Testis (tissue), 3 donors: ENCODE measurements around the gene SCAPER. TPM values are rescaled to one million over a fixed set of nuclear protein-coding genes. Genes with fewer than 3 reads are reported as not detected.

Source experiments
- DNase-seq: peaks from one replicate; pipeline ENCODE4 v3.0.0-alpha.2; 2019
- H3K27ac ChIP-seq, 2 donors: fragments of 200-600 bp; sonication (generic); one replicate each; pipeline ENCODE4 v1.5.1; 2019
- H3K27me3 ChIP-seq: fragments of 200-600 bp; sonication (generic); one replicate; pipeline ENCODE4 v1.5.1; 2019
- H3K36me3 ChIP-seq: fragments of 200-600 bp; sonication (generic); one replicate; pipeline ENCODE4 v1.5.1; 2017; ENCODE audit warnings: low read depth; ENCODE audit errors: missing control alignments
- H3K4me1 ChIP-seq: fragments of 200-600 bp; sonication (generic); one replicate; pipeline ENCODE4 v1.5.1; 2019
- H3K4me3 ChIP-seq, 2 donors: fragments of 200-600 bp; sonication (generic); one replicate each; pipeline ENCODE4 v1.5.1; 2017 to 2019
- H3K9me3 ChIP-seq: fragments of 200-600 bp; sonication (generic); one replicate; pipeline ENCODE4 v1.5.1; 2017
- POLR2A ChIP-seq: fragments of 450-650 bp; IDR thresholded peaks from one replicate; pipeline ENCODE4 v1.6.1; 2017; ENCODE audit warnings: antibody characterized with exemption, mild to moderate bottlenecking, moderate library complexity
- WGBS, 2 donors: methylation state at CpG; one replicate each; pipeline ENCODE4 v1.1.5; 2018; 5-methylcytosine and 5-hydroxymethylcytosine counted together
- intact Hi-C: fragments of 100-400 bp; cut with DNase I; formaldehyde crosslinking; loops from one replicate; pipeline ENCODE4 v1.15.1; 2023; ENCODE audit warnings: low total_unique reads
- polyA plus RNA-seq: library from polyadenylated mRNA; stranded (reverse); fragments of 350-450 nt; fragmentation: Illumina TruSeq; extraction: RNeasy Lipid Tissue Mini Kit (QIAGEN cat#74804); gene quantifications from one replicate; pipeline ENCODE4 v1.2.3, GENCODE V29; 2014; ENCODE audit warnings: low read depth, low replicate concordance; ENCODE audit not compliant: insufficient read depth
- total RNA-seq, 2 donors: library from RNA; depleted of rRNA; stranded (reverse); fragments of >200 nt; gene quantifications; one replicate each; pipeline ENCODE4 v1.2.3, GENCODE V29; 2016
- TF ChIP-seq, protein P1 (sequence below), 3 experiments: fragments of 450-650 bp in 2 of 3; fragments of 200-600 bp in 1 of 3; sonication (generic) in 1 of 3; IDR thresholded peaks; one replicate each; pipeline ENCODE4 v1.5.1; 2016 to 2019; ENCODE audit warnings: antibody characterized with exemption in 3 of 3, mild to moderate bottlenecking in 2 of 3, moderate library complexity in 1 of 3

SCAPER gene
- total and polyA plus RNA-seq, 3 donors from 2014 or later: 43.7 to 60.7 (median 54.8) TPM

DNA sequence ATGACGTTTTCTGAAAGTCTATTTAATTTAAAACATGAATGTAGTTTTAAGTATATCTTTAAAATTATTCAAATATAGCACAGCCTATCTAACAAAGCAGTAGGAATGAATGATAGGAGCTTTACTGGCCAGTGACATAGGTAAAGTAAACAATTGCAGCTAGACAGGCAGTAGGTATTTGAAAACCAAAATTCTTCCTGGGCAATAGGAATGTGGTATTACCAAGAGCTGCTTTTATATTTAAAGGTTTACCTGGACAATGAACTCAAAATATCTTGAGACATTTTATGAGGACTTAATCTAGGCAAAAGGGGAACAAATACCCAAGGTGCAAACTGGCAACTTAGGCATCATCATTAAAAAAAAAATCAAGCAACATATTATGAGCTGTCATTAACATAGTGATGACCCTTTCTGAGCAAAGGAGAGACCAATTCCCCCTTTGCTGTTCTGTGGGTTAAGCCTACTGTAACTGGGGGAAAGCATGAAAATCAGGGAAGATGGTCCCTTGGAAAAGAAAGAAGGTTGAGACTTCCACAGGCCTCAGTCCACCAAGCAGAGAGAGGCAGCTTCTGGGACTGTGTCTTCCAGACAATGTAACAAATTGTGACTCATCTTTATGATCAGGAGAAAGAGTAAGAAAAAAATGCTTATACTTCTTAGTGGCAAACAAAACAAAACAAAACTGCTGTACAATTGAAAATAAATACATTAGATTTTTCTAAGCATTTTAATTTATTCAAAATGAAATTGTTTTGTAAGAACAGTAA, 555.7 kb downstream of the SCAPER start:
- Histone ChIP-seq H3K27me3 (no peaks in the 10 kb centered on the region), H3K4me1 (no peaks in the 10 kb centered on the region)
- WGBS, 2 donors: 84 to 95% methylated on average over 1 of the region's 1 CpG

DNA sequence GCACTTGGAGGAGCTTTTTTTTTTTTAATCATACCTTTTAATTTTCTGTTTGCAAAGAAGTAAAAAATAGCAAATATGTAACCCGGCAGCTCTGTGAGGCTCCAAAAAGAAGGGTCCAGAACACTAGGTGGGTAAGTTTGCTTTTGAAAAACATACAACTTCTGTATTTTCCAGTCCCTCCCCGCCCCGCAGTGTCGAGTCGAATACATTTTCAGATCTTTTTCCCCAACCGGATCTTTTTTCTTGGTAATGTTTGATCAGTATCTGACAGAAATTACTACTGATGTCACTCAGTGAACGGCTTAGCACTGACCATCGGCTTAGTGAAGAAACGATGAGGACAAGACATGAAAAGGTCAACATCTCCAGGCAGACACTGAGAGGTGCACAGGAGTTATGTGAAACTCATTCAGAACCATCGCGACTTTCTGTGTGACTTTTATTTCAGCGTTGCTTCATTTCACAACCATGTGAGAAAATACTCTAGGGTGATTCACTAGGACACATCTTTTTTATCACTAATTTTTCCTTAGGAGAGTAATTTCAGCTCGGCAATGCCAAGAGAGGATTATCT, 557.6 kb downstream of the SCAPER start:
- Histone ChIP-seq H3K27ac (no peak overlapping the region), H3K9me3 (no peaks in the 10 kb centered on the region), H3K4me1 (no peaks in the 10 kb centered on the region), H3K27me3 (no peaks in the 10 kb centered on the region), H3K4me3 (peak overlapping the region; percentile 19 to 46), H3K36me3 (no peaks in the 10 kb centered on the region)
- no peak for TF ChIP-seq POLR2A
- TF ChIP-seq, protein P1, sequence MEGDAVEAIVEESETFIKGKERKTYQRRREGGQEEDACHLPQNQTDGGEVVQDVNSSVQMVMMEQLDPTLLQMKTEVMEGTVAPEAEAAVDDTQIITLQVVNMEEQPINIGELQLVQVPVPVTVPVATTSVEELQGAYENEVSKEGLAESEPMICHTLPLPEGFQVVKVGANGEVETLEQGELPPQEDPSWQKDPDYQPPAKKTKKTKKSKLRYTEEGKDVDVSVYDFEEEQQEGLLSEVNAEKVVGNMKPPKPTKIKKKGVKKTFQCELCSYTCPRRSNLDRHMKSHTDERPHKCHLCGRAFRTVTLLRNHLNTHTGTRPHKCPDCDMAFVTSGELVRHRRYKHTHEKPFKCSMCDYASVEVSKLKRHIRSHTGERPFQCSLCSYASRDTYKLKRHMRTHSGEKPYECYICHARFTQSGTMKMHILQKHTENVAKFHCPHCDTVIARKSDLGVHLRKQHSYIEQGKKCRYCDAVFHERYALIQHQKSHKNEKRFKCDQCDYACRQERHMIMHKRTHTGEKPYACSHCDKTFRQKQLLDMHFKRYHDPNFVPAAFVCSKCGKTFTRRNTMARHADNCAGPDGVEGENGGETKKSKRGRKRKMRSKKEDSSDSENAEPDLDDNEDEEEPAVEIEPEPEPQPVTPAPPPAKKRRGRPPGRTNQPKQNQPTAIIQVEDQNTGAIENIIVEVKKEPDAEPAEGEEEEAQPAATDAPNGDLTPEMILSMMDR (IDR thresholded peaks at IDR 0.05): no peak
- WGBS, 2 donors: 69 to 78% methylated on average over 13 of the region's 13 CpGs
- no peak for DNase-seq
- intact Hi-C loops: no loop called here

More for the DNA sequence above, 555.7 kb downstream of the SCAPER start:
- TF ChIP-seq, protein P1 (IDR thresholded peaks at IDR 0.05): no peak
- no peak for TF ChIP-seq POLR2A
- Histone ChIP-seq H3K9me3 (no peaks in the 10 kb centered on the region), H3K27ac (no peak overlapping the region), H3K4me3 (no peak overlapping the region), H3K36me3 (no peaks in the 10 kb centered on the region)
- DNase-seq: no peak
- intact Hi-C loops: no loop called here

DNA sequence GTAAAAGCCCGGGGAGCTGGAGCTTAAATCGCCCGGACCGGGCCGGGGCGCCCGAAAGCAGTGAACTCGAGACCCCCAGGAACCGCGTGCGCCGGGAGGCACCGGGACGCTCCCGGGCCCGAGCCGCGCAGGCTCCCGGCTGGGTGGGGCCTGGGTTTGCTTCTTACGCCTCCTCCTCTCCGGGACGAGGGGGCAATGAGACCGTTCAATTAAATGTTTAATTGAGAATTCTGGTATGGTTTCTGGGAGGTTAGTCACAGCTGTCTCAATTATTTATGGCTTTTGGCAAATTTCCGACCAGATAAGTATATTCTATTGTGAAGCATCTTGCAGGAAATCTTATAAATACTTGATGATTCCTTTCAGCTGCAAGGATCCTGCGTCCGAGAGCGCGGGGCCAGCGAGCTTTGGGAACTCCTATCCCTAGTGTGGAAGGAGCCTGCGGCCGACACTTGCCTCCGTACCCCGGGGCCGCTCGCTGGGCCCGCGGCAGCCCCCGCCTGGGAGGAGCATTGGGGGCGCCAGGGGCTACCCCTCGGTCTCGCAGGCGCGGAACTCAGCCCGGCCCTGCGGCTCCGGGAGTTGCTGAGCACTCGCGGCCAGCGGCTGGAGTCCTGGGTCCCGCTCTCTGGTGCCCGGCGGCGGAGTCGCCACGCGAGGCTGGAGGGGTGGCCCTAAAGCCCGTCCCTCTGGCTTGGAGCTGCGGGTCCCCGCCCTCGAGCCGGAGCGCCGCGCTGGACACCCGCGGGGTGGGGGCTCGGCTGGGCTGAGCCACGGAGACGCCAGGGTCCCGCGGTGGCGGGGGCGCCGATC, 558.3 kb downstream of the SCAPER start:
- Histone ChIP-seq H3K36me3 (no peaks in the 10 kb centered on the region), H3K4me1 (no peaks in the 10 kb centered on the region), H3K9me3 (no peaks in the 10 kb centered on the region), H3K27ac (no peak overlapping the region), H3K4me3 (peak overlapping the region; percentile 19 to 46), H3K27me3 (no peaks in the 10 kb centered on the region)
- intact Hi-C loops: no loop called here
- WGBS, 2 donors: 24 to 25% methylated on average over 51 to 54 of the region's 74 CpGs
- no peak for DNase-seq
- TF ChIP-seq, protein P1 (IDR thresholded peaks at IDR 0.05): no peak
- TF ChIP-seq POLR2A: no peak

DNA sequence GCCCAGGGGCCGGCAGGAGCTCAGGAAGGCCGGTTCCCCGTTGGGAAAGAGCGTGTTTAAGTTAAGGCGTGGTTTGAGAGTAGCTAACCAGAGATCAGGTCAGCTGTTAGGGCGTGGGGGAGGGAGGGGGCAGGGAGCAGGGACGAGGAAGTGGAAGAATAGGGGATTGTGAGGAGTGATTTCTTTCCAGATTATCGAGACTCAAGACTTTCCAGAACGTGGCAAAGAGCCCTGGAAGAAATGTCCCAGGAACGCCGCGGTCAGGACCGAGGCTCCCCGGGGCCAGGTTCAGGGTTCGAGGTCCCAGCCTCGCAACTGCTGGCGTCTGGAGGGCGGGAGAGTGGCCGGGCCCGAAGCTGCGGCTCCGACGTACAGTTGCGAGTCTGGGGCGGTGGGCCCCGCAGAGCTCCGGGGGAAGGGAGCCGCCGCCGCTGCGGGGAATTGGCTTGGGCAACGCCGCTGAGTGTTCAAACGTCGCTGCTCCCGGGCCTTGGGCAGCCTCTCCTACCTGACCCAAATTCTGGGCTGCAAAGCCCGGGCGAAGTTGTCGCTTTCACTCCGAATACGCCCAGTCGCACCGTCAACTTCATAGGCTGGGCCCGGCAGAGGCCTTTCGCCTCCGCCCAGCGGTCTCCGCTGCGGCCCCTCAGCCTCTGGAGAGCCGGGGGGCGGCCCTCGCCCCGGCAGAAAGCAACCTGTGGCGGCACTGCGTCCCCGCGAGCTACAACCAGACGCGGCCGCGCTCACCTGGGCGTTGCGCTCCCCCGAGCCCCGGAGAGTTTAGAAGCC, 559.1 kb downstream of the SCAPER start:
- Histone ChIP-seq H3K4me3 (peak overlapping the region; percentile 19 to 46), H3K9me3 (no peaks in the 10 kb centered on the region), H3K4me1 (peaks cover under 1% of the 10 kb centered on the region), H3K27me3 (no peaks in the 10 kb centered on the region), H3K27ac (no peak overlapping the region), H3K36me3 (no peaks in the 10 kb centered on the region)
- no peak for DNase-seq
- WGBS, 2 donors: 8 to 22% methylated on average over 25 to 65 of the region's 65 CpGs
- intact Hi-C loops: no loop called here
- TF ChIP-seq POLR2A: no peak
- TF ChIP-seq, protein P1 (IDR thresholded peaks at IDR 0.05): no peak
